Nephron progenitor cell (in vitro differentiated cells): ENCODE results near the gene PTK7.
A peak's percentile ranks its signal among the peaks of the same experiment; 100 is the strongest.
"Not testable (repeated sequence)": the region's sequence is repeated elsewhere in the genome, so short reads cannot be mapped to it uniquely, and the experiment has no call there.

Source experiments
- DNase-seq: peaks from one replicate; pipeline ENCODE4 v3.0.0; 2021
- H3K27ac Mint-ChIP-seq: 2 replicates; pipeline ENCODE4 v1.8.0; 2021; ENCODE audit warnings: mild to moderate bottlenecking, moderate library complexity, mixed read lengths
- H3K27me3 Mint-ChIP-seq: 2 replicates; pipeline ENCODE4 v1.8.0; 2021; ENCODE audit warnings: mild to moderate bottlenecking, low read depth, mixed read lengths; ENCODE audit not compliant: poor library complexity
- H3K36me3 Mint-ChIP-seq: 2 replicates; pipeline ENCODE4 v1.8.0; 2021; ENCODE audit warnings: low read depth, mixed read lengths
- H3K4me1 Mint-ChIP-seq: 2 replicates; pipeline ENCODE4 v1.8.0; 2021; ENCODE audit warnings: mixed read lengths
- H3K4me3 Mint-ChIP-seq: 2 replicates; pipeline ENCODE4 v1.8.0; 2021; ENCODE audit warnings: mild to moderate bottlenecking, moderate library complexity, mixed read lengths
- H3K9me3 Mint-ChIP-seq: 2 replicates; pipeline ENCODE4 v1.8.0; 2021; ENCODE audit warnings: mild to moderate bottlenecking, moderate library complexity, mixed read lengths
- CTCF ChIP-seq: fragments of 200-600 bp; sonication (generic); IDR thresholded peaks from 2 replicates; pipeline ENCODE4 v1.5.0; 2021; ENCODE audit warnings: antibody characterized with exemption

The PTK7 gene

GRCh38 chr6:43077981-43078511, 1.9 kb downstream of the PTK7 start:
- Mint-ChIP-seq H3K27ac (peak overlapping the region; percentile 71), H3K4me3 (peak overlapping the region; percentile 80), H3K27me3 (no peaks in the 10 kb centered on the region), H3K9me3 (no peaks in the 10 kb centered on the region), H3K36me3 (peaks cover 24% of the 10 kb centered on the region), H3K4me1 (peaks cover 69% of the 10 kb centered on the region)
- DNase-seq: no peak
- no peak for TF ChIP-seq CTCF

GRCh38 chr6:43078691-43079090, 2.6 kb downstream of the PTK7 start:
- no peak for TF ChIP-seq CTCF
- no peak for DNase-seq

GRCh38 chr6:43081043-43081442, 4.9 kb downstream of the PTK7 start:
- no peak for TF ChIP-seq CTCF
- DNase-seq: no peak
- Mint-ChIP-seq H3K36me3 (peaks cover 11% of the 10 kb centered on the region), H3K4me3 (no peak overlapping the region), H3K4me1 (peaks cover 66% of the 10 kb centered on the region), H3K9me3 (no peaks in the 10 kb centered on the region), H3K27me3 (no peaks in the 10 kb centered on the region), H3K27ac (peak overlapping the region; percentile 85)

More at GRCh38 chr6:43078691-43079090, 2.6 kb downstream of the PTK7 start:
- Mint-ChIP-seq H3K4me1 (peaks cover 74% of the 10 kb centered on the region), H3K9me3 (no peaks in the 10 kb centered on the region), H3K27ac (peak overlapping the region; percentile 84), H3K4me3 (peak overlapping the region; percentile 80), H3K36me3 (peaks cover 18% of the 10 kb centered on the region), H3K27me3 (no peaks in the 10 kb centered on the region)

- not testable (repeated sequence) for H3K9me3 Mint-ChIP-seq, H3K4me3 Mint-ChIP-seq, DNase-seq, H3K27me3 Mint-ChIP-seq, H3K27ac Mint-ChIP-seq
- Mint-ChIP-seq H3K4me1 (peaks cover 74% of the 10 kb centered on the region), H3K36me3 (peaks cover 11% of the 10 kb centered on the region)
These were observed 5.8 kb downstream of the PTK7 start for GRCh38 chr6:43081922-43082321.

GRCh38 chr6:43082806-43083655, 6.9 kb downstream of the PTK7 start:
- no peak for TF ChIP-seq CTCF
- H3K27me3 Mint-ChIP-seq: no peaks in the 10 kb centered on the region
- peaks cover 74% of the 10 kb centered on the region for H3K4me1 Mint-ChIP-seq
- peaks cover 11% of the 10 kb centered on the region for H3K36me3 Mint-ChIP-seq
- DNase-seq: no peak
- H3K4me3 Mint-ChIP-seq: no peak overlapping the region
- H3K9me3 Mint-ChIP-seq: no peaks in the 10 kb centered on the region
- peak overlapping the region; percentile 78 for H3K27ac Mint-ChIP-seq

- Mint-ChIP-seq H3K4me3 (no peak overlapping the region), H3K27me3 (no peaks in the 10 kb centered on the region), H3K9me3 (no peaks in the 10 kb centered on the region), H3K36me3 (peaks cover 2% of the 10 kb centered on the region), H3K27ac (peak overlapping the region; percentile 98), H3K4me1 (peaks cover 76% of the 10 kb centered on the region)
- peak; percentile 31 for DNase-seq
- TF ChIP-seq CTCF: no peak
These were observed 10.0 kb downstream of the PTK7 start for GRCh38 chr6:43086022-43086658.
